SK-N-SH treated with all-trans-retinoic acid at 6 μM for 48 hours (cell line): ENCODE data around the gene SLC50A1.

Source experiments
- ATAC-seq: fragments of 200-7000 bp; cut with Tn5 transposase; 3 replicates; pipeline ENCODE4 v1.9.1; 2020; ENCODE audit warnings: mild to moderate bottlenecking, moderate library complexity
- ARNTL ChIP-seq: fragments of 450-650 bp; formaldehyde crosslinking; IDR thresholded peaks from 2 replicates; pipeline ENCODE4 v1.5.0; 2020; ENCODE audit warnings: low read depth, mild to moderate bottlenecking, moderate library complexity, borderline replicate concordance
- BACH2 ChIP-seq: fragments of 250-450 bp; sonication (Bioruptor Pico); IDR thresholded peaks from 2 replicates; pipeline ENCODE4 v1.9.0; 2021; ENCODE audit warnings: mild to moderate bottlenecking, borderline replicate concordance
- CSDC2 ChIP-seq: fragments of 250-450 bp; sonication (Bioruptor Pico); IDR thresholded peaks from 2 replicates; pipeline ENCODE4 v1.5.0; 2020; ENCODE audit warnings: mild to moderate bottlenecking, moderate library complexity
- GLIS3 ChIP-seq: fragments of 250-450 bp; sonication (Bioruptor Pico); IDR thresholded peaks from 2 replicates; pipeline ENCODE4 v1.5.0; 2020; ENCODE audit warnings: mild to moderate bottlenecking, moderate library complexity
- ISL1 ChIP-seq: fragments of 250-450 bp; sonication (Bioruptor Pico); IDR thresholded peaks from 2 replicates; pipeline ENCODE4 v2.1.2; 2022; ENCODE audit warnings: mild to moderate bottlenecking, moderate library complexity
- OSR1 ChIP-seq: fragments of 250-450 bp; sonication (Bioruptor Pico); IDR thresholded peaks from 2 replicates; pipeline ENCODE4 v1.8.0; 2022; ENCODE audit warnings: moderate library complexity, mild to moderate bottlenecking, inconsistent platforms
- PPARA ChIP-seq: fragments of 250-450 bp; sonication (Bioruptor Pico); IDR thresholded peaks from 2 replicates; pipeline ENCODE4 v1.5.0; 2020; ENCODE audit warnings: mild to moderate bottlenecking, borderline replicate concordance
- RARB ChIP-seq: fragments of 250-450 bp; sonication (Bioruptor Pico); IDR thresholded peaks from 2 replicates; pipeline ENCODE4 v1.8.0; 2021; ENCODE audit warnings: mild to moderate bottlenecking, moderate library complexity
- TCF4 ChIP-seq: fragments of 250-450 bp; sonication (Bioruptor Pico); IDR thresholded peaks from 2 replicates; pipeline ENCODE4 v1.8.0; 2021; ENCODE audit warnings: mild to moderate bottlenecking, moderate library complexity, borderline replicate concordance
- TOX ChIP-seq: fragments of 250-450 bp; sonication (Bioruptor Pico); IDR thresholded peaks from 2 replicates; pipeline ENCODE4 v1.8.0; 2021; ENCODE audit warnings: mild to moderate bottlenecking, moderate library complexity, borderline replicate concordance
- ZFP30 ChIP-seq: fragments of 450-650 bp; formaldehyde crosslinking; IDR thresholded peaks from 2 replicates; pipeline ENCODE4 v1.5.0; 2022; ENCODE audit warnings: mild to moderate bottlenecking, moderate library complexity
- ZNF565 ChIP-seq: fragments of 450-650 bp; formaldehyde crosslinking; conservative IDR thresholded peaks from 2 replicates; pipeline ENCODE4 v1.5.0; 2020; ENCODE audit warnings: low read depth, mild to moderate bottlenecking, moderate library complexity
- ZNF70 ChIP-seq: fragments of 450-650 bp; formaldehyde crosslinking; IDR thresholded peaks from 2 replicates; pipeline ENCODE4 v1.5.0; 2020; ENCODE audit warnings: mild to moderate bottlenecking, moderate library complexity
- ZNF8 ChIP-seq: fragments of 450-650 bp; formaldehyde crosslinking; IDR thresholded peaks from 2 replicates; pipeline ENCODE4 v1.5.0; 2020; ENCODE audit warnings: mild to moderate bottlenecking, moderate library complexity
- TF ChIP-seq, protein P1 (sequence below): fragments of 250-450 bp; sonication (Bioruptor Pico); IDR thresholded peaks from 2 replicates; pipeline ENCODE4 v1.8.0; 2021; ENCODE audit warnings: low read depth, mild to moderate bottlenecking, moderate library complexity, borderline replicate concordance
- TF ChIP-seq, protein P2 (sequence below): fragments of 250-450 bp; sonication (Bioruptor Pico); IDR thresholded peaks from 2 replicates; pipeline ENCODE4 v1.8.0; 2020; ENCODE audit warnings: mild to moderate bottlenecking, moderate library complexity, borderline replicate concordance
- TF ChIP-seq, protein P3 (sequence below): fragments of 250-450 bp; sonication (Bioruptor Pico); IDR thresholded peaks from 2 replicates; pipeline ENCODE4 v1.5.1; 2020; ENCODE audit warnings: low read depth, mild to moderate bottlenecking, moderate library complexity
- TF ChIP-seq, protein P4 (sequence below): fragments of 250-450 bp; sonication (Bioruptor Pico); IDR thresholded peaks from 2 replicates; pipeline ENCODE4 v1.5.1; 2021; ENCODE audit warnings: mild to moderate bottlenecking, moderate library complexity
- TF ChIP-seq, protein P5 (sequence below): fragments of 250-450 bp; sonication (Bioruptor Pico); IDR thresholded peaks from 2 replicates; pipeline ENCODE4 v1.5.0; 2020; ENCODE audit warnings: mild to moderate bottlenecking, moderate library complexity

Gene SLC50A1

DNA sequence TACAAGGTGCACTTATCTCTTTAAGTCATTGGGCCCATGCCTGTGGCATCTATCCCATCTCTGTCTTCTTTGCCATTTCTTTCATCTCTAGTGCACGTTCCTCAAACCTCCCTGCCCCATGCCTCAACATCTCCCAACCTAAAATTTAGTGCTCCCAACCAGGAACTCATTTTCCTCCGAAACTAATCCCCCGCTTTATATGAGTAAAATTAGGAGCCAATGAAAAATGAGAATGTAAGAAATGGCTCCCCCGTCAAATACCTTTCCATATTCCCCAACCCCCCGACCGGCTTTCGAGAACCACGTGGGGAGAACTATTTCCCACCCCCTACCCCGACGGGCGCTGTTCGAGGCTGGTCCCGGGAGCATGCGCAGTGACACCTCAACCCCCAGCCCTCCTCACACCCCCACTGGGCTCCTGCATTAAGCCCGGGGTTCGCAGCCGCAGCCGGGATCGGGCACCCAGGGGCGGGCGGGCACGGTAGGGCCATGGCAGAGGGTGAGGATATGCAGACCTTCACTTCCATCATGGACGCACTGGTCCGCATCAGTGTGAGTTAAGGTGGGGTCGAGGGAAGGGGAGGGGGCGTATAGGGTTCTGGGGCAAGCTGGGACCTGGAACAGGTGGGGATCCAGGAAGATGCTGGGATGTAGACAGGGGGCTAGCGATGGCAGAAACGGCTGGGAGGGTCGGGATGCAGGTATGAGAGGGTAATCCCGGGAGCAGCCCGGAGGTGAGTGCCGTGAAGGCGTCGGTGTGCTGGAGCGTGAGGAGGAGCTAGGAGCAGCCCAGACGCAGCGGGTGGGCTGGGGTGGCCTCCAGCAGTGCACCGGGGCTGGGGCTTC, 38.0 kb downstream of the SLC50A1 start, which contains the start of gene TRIM46:
Gene TRIM46, plus strand, starts transcription at position 372 of the 846 bp plus-strand sequence. Its CDS starts 118 bp downstream, at position 490.
- TF ChIP-seq OSR1 (CRISPR knock-in tag) (no peak), TCF4 (CRISPR knock-in tag) (no peak), CSDC2 (no peak), ZNF8 (CRISPR knock-in tag) (no peak), GLIS3 (CRISPR knock-in tag) (no peak), ZNF70 (CRISPR knock-in tag) (no peak), RARB (CRISPR knock-in tag) (no peak), PPARA (no peak), TOX (no peak), BACH2 (CRISPR knock-in tag) (no peak), ZNF565 (no peak)
- TF ChIP-seq, protein P1, sequence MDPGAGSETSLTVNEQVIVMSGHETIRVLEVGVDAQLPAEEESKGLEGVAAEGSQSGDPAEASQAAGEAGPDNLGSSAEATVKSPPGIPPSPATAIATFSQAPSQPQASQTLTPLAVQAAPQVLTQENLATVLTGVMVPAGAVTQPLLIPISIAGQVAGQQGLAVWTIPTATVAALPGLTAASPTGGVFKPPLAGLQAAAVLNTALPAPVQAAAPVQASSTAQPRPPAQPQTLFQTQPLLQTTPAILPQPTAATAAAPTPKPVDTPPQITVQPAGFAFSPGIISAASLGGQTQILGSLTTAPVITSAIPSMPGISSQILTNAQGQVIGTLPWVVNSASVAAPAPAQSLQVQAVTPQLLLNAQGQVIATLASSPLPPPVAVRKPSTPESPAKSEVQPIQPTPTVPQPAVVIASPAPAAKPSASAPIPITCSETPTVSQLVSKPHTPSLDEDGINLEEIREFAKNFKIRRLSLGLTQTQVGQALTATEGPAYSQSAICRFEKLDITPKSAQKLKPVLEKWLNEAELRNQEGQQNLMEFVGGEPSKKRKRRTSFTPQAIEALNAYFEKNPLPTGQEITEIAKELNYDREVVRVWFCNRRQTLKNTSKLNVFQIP (CRISPR knock-in tag) = no peak
- TF ChIP-seq, protein P2, sequence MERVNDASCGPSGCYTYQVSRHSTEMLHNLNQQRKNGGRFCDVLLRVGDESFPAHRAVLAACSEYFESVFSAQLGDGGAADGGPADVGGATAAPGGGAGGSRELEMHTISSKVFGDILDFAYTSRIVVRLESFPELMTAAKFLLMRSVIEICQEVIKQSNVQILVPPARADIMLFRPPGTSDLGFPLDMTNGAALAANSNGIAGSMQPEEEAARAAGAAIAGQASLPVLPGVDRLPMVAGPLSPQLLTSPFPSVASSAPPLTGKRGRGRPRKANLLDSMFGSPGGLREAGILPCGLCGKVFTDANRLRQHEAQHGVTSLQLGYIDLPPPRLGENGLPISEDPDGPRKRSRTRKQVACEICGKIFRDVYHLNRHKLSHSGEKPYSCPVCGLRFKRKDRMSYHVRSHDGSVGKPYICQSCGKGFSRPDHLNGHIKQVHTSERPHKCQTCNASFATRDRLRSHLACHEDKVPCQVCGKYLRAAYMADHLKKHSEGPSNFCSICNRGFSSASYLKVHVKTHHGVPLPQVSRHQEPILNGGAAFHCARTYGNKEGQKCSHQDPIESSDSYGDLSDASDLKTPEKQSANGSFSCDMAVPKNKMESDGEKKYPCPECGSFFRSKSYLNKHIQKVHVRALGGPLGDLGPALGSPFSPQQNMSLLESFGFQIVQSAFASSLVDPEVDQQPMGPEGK = no peak
- TF ChIP-seq, protein P3, sequence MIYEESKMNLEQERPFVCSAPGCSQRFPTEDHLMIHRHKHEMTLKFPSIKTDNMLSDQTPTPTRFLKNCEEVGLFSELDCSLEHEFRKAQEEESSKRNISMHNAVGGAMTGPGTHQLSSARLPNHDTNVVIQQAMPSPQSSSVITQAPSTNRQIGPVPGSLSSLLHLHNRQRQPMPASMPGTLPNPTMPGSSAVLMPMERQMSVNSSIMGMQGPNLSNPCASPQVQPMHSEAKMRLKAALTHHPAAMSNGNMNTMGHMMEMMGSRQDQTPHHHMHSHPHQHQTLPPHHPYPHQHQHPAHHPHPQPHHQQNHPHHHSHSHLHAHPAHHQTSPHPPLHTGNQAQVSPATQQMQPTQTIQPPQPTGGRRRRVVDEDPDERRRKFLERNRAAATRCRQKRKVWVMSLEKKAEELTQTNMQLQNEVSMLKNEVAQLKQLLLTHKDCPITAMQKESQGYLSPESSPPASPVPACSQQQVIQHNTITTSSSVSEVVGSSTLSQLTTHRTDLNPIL (CRISPR knock-in tag) = no peak
- peak; percentile 43 for ATAC-seq

DNA sequence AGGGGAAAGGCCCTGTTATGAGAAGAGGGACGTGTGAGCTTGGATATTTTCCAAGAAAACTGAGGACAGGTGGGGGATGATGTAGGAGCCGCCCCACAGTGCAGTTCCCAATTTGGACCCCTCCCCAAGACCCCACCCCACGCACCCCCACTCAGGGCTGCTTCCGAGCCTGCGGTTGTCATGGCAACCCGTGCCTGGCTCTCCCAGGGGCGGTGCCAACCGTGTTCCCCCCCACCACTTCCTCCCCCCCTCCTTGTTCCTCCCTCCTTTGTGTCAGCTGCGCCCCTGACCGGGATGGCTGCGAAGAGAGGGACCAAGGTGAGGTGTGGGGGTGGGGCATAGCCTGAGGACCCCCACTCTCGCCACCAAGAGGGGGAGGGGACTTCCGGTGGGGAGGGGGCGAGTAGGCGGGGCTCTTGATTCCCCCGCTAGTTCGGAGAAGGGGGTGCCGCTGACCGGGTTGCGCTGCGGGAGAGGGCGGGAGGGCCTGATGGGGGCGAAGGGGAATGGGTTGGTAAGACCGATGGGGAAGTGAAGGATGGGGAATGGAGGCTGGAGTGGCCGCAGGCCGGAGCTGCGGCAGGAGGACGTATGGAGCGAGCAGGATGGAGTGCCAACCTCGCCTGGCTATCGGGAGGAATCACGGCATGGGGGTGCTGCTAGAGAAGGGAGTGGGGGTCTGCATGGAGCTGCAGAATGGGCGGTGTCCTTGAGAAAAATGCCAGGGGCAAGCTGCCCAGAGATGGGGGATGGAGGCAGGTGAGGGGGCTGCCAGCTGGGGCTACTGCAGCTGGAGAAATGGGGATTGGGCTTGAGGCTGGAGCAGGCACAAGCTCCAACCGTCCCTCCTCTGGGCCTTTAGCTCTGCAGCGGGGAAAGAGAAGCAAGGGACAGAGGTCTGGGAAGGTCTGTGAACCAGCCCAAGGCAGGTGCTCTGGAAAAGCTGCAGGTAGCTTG, 39.0 kb downstream of the SLC50A1 start:
- ATAC-seq = peak; percentile 3
- no peak for TF ChIP-seq ISL1 (CRISPR knock-in tag)
- no peak for TF ChIP-seq PPARA
- TF ChIP-seq ZNF70 (CRISPR knock-in tag) = no peak
- TF ChIP-seq, protein P2 = no peak
- TF ChIP-seq TCF4 (CRISPR knock-in tag) = no peak
- TF ChIP-seq ZNF8 (CRISPR knock-in tag) = no peak
- TF ChIP-seq, protein P4, sequence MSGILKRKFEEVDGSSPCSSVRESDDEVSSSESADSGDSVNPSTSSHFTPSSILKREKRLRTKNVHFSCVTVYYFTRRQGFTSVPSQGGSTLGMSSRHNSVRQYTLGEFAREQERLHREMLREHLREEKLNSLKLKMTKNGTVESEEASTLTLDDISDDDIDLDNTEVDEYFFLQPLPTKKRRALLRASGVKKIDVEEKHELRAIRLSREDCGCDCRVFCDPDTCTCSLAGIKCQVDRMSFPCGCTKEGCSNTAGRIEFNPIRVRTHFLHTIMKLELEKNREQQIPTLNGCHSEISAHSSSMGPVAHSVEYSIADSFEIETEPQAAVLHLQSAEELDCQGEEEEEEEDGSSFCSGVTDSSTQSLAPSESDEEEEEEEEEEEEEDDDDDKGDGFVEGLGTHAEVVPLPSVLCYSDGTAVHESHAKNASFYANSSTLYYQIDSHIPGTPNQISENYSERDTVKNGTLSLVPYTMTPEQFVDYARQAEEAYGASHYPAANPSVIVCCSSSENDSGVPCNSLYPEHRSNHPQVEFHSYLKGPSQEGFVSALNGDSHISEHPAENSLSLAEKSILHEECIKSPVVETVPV (CRISPR knock-in tag) = no peak
- TF ChIP-seq ARNTL (CRISPR knock-in tag) = no peak
- TF ChIP-seq RARB (CRISPR knock-in tag) = no peak
- TF ChIP-seq, protein P5, sequence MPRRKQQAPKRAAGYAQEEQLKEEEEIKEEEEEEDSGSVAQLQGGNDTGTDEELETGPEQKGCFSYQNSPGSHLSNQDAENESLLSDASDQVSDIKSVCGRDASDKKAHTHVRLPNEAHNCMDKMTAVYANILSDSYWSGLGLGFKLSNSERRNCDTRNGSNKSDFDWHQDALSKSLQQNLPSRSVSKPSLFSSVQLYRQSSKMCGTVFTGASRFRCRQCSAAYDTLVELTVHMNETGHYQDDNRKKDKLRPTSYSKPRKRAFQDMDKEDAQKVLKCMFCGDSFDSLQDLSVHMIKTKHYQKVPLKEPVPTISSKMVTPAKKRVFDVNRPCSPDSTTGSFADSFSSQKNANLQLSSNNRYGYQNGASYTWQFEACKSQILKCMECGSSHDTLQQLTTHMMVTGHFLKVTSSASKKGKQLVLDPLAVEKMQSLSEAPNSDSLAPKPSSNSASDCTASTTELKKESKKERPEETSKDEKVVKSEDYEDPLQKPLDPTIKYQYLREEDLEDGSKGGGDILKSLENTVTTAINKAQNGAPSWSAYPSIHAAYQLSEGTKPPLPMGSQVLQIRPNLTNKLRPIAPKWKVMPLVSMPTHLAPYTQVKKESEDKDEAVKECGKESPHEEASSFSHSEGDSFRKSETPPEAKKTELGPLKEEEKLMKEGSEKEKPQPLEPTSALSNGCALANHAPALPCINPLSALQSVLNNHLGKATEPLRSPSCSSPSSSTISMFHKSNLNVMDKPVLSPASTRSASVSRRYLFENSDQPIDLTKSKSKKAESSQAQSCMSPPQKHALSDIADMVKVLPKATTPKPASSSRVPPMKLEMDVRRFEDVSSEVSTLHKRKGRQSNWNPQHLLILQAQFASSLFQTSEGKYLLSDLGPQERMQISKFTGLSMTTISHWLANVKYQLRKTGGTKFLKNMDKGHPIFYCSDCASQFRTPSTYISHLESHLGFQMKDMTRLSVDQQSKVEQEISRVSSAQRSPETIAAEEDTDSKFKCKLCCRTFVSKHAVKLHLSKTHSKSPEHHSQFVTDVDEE (CRISPR knock-in tag) = no peak
- no peak for TF ChIP-seq ZFP30 (CRISPR knock-in tag)
